Right lung (tissue), 5 donors: ENCODE measurements around the gene MGMT. TPM values are rescaled to one million over a fixed set of nuclear protein-coding genes. Genes with fewer than 3 reads are reported as not detected.

Experiments used
- DNase-seq, 2 donors: peaks; one replicate each; pipeline ENCODE4 v3.0.0-alpha.2; 2013
- polyA plus RNA-seq, 5 donors: library from polyadenylated mRNA; unstranded; fragments of 120-200 nt; gene quantifications; one replicate each; pipeline versions ENCODE4 v1.2.1 to v1.2.3, GENCODE V29; 2013; ENCODE audit warnings: inconsistent platforms in 1 of 5, low replicate concordance in 1 of 5; ENCODE audit not compliant: insufficient read length in 5 of 5, insufficient read depth in 1 of 5

Gene MGMT
- polyA plus RNA-seq, 5 donors = 12.1 to 22.3 (median 15.6) TPM

DNA sequence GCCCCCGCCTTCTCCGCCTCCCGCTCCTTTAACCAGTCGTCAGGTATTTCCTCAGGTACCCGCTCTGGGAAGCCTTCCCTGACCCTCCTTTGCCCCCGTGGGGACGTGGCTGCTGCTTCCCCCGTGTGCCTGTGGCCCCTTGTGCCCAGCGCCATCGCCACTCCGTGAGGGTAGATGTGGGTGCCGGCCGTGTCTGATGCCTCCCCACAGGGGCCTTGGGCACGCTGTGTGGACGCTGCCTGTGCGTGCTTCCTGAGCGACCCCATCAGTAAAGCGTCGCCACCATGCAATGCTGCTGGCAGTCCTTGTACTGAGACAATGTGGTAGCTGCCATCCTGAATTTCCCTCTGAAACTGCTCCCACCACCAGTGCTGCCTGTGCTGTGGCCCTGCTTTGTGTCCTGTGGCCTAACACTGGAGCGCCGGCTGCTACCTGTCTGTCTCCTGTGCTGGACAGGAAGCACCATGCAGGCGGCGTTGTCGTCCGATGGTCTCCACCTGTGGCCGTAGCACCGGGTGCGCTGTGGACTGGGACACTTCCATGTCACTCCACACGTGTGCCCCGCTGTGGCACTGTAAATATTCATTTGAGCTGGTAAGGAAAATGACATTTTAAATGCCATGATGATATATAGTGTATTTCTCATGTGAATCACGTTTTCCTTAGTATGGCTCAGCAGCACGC is 213.8 kb downstream of the MGMT start:
- DNase-seq = no peak

DNA sequence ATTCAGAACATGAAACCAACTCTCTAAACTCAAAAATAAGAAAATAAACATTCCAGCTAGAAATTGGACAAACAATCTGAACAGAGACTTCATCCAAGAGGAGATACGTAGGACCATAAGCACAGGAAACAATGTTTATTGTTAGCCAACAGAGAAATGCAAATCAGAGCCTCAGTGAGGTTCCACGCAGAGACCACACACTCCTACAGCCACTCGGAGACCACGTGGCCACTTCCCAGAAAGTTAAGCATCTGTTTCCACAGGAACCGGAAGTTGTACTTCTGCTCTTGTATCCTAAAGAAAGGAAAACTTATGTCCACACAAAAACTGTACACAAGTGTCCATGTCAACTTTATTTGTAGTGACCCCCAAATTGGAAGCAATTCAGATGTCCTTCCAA is 214.8 kb downstream of the MGMT start:
- DNase-seq = no peak

DNA sequence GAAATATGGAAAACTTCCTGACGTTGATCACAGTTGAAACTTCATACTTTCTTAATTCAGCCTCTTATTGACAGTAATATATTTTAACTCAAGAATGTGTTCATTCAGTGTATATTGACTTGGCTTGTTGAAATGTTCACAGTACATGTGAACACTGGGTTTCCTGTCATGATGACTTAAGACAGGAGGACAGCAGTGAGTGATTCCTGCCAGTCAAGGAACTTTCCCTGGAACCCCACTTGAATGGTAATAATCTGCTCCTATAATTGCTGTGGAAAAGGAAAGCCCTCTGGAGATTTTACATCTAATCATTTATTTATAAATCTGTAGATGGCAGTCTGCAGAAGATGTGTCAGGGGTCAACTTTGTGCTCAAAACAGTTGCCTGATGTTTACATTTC is 216.5 kb downstream of the MGMT start:
- no peak for DNase-seq

DNA sequence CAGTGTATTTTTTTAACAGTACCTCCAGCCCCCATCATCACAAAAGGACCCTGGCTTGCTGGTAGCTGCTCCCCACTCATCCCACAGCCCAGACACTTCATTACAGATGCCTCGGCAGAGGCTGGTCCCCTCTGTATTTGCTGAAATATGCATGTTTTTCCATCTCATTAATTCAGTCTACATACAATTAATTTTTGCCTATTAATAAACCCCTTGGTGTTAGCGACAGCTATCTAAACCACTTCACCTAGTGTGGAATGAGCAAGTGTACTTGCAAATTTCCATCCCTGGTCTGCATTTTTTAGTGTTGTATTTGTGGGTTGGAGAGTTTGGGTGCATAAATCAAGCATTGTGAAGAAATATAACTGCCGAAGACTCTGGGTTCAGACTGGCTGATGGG is 216.9 kb downstream of the MGMT start:
- no peak for DNase-seq

DNA sequence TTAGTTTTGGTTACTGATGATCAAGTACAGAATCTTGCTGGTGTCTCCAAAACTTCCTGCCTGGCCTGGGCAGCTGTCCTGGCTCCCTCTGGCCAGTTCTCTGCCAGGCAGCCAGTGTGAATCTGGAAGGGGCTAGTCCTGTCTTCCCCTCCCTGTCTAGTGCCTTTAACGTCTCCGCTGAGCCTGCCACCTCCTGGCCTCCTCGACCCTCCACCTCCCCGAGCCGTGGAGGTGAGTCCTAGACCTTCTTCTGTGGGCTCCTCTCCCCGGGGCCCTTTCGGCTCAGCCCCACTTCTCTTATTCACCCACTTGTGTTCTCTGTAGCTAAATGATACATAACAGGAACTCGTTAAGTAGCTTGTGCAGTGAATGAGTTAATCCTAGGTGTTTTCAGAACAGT is 218.2 kb downstream of the MGMT start:
- no peak for DNase-seq

DNA sequence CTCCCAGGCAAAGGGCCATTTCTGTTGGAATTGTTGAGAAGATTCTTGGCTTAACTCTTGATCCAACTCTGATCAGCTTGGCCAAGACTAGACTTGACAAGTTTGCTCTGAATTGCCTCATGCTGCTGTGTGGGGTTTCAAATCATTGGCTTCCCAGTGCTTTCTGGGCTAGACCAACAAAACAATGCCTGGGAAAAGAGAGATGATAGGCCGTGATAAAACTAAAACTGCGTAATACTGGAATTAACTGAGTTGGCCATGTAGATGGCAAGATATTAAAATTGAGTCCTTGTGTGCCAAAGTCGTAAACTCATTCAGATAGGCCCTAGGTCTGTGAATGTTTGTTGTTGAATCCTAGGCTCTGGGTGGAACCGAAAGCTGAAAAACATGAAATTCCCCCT is 222.6 kb downstream of the MGMT start:
- no peak for DNase-seq

DNA sequence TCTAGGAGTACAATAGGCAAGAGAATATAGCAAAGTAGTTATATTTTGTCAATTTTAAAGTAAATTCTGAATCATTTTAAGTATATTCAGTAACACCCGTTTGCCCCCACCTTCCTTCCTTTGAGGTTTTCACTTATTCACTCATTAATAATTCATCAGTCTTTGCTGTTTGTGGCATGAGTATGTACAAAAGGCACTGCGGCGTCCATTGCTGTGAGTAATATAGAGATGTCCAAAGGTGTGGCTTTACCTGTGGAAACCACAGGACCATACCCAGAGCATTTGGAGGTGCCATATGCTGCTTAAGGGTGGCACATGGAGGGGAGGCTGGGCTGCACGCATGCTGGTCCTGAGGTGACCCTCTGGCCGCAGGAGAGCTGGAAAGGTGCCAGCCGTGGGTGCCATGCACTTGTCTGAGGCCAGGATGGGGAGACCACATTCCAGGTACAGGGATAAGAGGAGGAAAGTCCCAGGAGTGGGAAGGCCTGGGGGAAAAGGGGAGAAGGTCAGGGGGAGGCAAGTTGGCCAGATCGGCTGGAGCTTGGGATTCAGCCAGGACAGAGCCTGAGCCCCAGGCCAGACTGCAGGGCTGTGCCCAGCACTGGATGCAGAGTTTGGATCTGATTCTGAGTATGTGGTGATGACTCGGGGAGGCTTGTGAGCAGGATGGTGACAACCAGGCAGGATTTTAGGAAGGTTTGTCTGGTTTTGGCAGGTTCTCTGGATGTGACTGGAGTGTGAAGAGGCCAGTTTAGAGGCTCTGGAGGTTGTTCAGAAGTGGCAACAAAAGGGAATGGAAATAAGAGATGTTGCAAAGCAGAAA is 223.4 kb downstream of the MGMT start:
- no peak for DNase-seq

DNA sequence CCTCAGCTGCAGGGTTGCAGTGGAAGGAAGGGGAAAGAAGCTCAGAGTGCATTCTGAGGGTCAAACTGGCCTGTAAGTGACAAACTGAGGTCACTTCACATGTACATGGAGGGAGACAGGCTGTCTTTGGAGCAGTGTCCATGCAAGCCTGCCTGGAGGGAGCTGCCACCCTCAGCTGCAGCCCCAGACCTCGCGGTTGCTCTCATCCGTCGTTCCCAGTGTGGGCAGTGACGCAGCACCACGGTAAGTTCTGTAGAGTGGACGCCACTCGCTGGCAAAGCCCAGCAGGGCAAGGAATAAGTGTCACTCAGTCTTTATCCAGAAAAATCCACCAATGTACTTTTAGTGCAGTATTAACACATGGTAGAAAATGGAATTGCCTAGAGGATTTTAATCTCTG is 225.7 kb downstream of the MGMT start:
- no peak for DNase-seq

DNA sequence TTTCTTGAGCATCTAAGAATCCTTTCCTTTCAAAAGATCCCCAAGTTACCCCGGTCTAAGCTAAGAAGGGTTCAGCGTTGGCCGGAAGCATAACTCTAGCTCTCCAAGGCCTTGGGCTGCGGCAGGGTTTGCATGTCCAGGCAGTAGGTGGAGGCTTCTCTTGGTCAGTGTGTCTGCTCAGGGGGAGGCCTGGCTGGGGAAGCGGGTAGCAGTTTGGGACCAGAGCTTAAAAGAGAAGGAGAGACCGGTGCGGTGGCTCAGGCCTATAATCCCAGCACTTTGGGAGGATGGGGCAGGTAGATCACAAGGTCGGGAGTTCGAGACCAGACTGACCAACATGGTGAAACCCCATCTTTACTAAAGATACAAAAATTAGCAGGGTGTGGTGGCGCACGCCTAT is 226.3 kb downstream of the MGMT start:
- DNase-seq = no peak

DNA sequence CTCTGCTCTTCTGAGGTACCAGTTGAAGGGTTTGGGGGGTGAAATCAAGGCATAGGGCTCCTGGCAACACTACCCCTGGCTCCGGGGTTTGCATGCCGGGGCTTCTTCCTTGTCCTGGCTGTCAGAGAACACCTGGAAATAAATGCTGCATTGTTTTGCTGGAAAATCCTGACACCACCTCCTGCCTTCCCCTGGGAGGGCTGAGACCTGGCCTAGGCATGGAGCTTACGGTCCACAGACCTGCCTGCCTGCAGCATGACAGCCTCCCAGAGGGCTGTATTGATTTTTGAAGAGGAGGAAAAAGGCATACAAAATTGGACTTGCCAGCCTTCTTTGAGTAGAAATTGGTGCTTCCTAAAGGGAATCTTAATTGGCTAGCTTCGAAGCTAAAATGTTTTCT is 227.1 kb downstream of the MGMT start:
- DNase-seq = no peak

DNA sequence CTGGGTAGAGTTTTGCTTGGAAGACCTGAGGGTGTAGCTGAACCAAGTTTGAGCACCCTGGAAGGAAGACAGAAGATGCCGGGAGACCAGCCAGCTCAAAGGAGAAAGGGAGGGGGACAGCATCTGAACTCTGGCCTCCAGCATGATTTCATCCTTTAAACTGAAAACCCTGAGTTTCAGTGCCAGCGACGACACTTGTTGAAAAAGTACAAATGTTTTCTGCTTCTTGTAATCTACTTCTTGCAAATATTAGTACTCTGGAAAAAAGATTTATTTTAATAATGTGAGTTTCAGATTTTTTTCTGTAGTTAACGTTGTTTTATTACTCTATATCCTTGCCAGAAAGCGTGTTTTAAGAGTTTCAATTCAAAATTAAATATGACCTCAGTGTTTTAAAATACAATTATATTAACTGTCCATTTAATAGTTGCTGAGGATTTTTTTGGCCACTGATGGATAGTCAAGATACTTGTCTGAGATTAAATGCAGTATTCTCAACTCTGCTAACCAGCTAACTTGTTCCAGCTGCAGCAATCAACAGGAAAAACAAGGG is 227.7 kb downstream of the MGMT start:
- peak; percentile 84 to 88 for DNase-seq

DNA sequence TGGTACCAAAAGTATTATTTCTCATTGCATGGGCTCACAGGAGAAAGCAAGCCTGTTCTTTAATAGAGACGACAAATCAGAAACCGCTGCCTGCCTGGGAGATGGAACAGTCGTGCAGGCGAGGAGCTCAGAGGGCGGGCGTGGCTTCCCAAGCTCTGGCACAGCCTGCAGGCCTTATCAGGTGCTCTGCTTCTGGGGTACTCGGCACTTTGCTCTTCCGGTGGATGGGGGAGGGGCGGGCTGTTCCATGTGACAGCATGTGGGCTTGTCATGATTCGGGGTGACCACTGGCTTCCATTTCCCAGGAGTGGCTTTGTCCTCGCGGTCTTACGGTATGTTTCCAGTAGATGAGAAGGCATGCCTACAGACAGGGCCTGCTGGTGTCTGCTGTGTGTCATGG is 228.6 kb downstream of the MGMT start:
- DNase-seq = no peak

DNA sequence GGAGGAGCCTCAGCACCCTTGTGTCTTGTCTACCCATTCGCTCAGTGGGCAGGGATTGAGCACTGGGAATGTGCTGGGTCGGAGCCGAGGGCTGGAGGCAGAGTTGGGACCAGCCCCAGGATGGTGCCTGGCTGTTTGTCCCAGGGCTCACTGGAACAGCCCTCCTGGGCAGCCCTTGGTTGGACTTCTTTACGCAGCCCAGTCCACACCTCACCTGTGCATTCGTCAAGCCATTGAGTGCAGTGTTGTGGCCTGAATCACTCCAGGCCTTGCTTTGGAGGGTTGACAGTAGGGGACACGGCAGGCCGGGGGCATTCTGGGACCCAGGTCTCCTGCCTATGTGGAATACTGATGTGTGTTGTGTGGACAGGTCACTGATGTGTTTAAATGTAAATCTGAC is 229.6 kb downstream of the MGMT start:
- DNase-seq = no peak

DNA sequence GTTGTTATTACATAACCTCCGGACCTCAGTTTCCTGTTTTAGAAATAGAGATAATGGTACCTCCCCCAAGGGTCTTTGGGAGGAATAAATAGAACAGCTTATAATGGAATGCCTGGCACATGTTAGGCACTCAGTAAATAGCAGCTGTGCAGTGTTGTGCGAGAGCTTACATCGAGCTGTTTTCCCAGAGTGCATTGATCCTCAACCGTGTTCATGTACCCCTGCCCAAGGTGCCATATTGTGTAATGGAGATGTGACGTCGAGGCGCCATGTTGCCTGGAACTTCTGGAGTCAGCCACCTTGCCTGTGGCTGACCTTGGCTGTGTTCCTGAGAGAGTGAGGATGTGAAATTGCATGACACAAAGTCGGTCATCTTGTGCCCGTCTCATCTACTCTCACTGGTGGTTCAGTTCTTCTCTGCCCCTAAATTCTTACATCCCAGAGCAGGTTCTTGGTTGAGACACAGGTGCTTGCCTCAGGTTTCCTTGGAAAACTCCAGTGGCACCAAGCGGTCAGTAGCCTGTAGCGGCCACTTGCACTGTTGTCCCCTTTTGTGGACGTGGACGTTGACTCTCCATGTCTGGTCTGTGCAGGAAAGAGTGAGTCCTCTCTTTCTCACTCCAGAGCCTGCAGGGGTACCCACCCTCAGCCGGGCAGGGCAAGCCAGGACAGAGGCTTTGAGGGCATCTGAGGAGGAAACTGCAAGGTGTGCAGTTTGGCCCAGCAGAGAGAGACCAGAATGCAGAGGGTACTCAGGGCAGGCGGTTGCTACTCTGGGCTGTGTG is 230.6 kb downstream of the MGMT start:
- DNase-seq = no peak

DNA sequence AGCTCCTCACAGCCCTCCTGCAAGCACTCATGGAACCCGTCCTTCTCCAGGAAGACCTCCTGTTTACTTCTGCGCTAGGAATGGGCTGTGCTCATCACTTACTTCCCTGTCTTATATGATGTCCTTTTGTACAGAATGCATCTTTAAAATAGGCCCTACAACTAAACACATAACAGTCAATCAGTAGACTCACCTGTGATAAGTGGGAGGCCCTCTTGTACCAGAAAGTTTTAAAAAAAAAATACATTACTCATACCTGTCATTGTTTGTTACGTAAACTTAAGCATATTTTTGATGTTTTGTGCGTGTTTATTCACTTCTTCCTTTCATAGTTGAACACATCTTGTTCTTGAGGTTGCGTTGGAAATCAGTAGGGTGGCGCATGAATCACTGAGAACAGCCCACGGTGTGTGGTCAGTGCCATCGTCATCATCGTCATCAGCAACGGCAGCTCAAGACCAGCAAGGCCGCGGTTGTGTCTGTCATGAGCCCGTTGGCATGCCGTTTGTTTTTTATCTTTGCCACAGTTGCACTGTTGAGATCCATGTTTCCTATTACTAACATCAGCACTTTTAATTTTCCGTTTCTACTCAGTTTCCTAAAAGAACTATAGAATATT is 232.8 kb downstream of the MGMT start:
- DNase-seq = no peak

DNA sequence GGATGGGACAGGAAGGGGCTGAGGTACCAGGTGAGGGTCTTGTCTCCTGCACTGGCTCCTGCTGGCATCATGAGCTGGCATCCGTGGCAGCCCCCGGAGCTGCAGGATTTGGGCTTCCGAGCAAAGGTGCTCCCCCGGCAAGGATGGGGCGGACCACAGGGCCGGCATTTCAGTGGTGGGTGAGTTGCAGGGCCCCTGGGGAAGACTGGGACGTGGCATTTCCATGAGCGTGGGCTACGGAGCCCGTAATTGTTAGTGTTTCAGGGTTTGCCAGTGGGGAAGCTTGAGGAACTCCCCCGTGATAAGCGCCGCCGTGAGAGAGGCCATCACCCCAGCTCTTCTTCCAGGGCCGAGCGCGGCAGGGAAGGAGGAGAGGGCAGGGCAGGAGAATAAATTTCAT is 235.6 kb downstream of the MGMT start:
- no peak for DNase-seq

DNA sequence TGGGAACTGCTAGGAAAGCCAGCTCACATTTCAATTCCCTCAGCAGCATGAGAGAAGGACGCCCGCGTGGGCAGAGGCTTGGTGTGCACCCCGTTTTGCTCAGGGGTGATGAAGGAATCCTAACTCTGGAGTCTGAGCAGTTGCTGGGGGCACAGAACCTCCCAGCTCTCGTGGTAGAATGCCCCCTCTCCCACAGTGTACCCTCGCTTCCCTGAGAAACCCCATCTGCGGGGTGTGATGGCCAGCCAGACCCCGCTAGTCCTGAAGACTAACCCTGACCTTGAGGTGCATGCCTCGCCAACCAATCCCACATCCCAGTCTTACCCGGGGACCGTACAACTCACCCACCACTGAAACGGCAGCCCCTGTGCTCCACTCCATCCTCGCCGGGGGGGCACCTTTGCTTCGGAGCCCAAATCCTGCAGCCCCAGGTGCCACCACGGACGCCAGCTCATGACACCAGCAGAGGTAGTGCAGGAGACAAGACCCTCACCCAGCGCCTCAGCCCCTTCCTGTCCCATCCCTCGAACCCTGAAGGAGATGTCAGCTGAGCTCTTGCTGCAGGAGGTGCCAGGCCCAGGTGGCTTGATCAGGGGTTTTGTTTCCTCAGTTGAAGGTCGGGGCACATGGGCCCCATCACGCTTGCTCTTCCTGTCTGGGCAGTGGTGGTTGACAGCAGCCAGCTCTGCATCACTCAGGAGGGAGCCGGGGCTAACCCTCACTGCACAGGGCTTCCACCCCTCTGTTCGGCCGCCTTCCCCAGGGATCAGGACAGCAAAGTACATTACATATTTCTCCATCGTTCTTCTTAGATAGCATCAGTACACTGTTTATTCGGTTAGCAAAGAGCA is 236.5 kb downstream of the MGMT start:
- DNase-seq = no peak

DNA sequence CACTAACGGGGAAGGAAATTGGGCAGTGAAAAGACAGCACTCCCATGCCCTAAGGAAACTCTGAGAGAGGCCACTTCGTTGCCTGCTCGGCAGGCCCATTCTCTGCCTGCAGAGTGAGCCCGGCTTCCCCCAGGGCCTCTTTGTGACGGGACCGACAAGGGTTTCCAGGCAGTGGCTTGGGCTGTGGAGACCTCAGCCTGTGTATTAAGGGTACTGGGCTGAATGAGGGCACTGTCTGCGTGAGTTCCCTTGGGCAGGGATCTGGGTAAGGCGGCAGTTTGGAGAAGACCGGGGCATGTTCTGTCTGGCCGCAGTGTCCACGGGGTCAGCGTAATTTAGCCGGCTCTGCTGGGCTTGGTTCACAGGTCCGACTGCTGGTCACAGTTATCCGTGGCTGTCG is 237.2 kb downstream of the MGMT start:
- no peak for DNase-seq

DNA sequence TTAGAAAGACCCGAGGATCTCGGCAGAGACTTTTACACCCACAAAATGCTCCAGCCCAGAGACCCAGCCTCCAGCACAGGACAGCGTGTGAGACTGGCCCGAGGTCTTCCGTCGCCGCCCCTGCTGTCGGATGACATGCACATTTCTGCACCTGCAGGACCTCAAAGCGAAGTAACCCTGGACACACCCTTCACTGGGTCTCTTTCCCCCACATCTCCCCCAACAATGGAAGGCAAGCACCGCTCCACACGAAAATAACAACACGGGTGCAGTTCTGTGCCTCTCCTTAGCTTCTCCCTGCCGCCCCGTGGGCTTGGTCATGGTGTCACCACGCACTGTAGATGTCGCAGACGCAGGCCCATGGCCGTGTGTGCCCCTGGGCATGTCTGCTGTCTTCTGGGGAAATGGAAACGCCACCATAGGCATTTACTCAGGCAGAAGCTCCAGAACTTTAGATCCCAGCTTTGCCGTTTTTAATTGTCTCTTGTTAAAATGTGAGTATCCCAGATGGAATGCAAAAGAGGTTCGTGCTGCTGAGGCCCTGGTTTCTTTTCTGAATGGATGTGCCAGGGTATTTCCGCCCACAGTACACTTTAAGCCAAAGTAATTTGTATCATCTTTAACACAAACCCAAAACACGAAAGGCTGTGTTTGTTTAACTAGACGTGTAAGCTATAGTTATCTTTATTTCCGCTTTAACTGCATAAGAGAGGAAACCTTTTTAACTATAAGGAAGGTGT is 237.9 kb downstream of the MGMT start:
- DNase-seq = no peak

DNA sequence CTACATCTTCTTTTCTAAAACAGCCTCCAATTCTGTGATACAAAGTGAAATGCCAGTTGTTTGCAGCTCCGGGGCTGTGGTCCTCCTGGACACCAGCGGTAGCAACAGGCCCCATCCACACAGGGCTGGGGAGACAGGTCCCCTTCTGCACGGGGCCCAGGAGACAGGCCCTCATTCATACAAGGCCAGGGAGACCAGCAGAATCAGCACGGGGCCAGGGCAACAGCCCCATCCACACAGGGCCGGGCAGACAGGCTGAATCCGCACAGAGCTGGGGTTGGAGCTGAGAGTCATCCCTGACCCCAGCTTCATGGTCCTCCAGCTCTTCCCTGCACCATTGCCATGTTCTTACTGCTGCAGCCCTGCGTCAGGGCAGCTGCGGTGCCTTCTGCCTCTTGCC is 238.6 kb downstream of the MGMT start:
- DNase-seq = no peak
